CD4-positive, alpha-beta T cell (primary cell): ENCODE results near the gene PALS2. TPM values are rescaled to one million over a fixed set of nuclear protein-coding genes. Genes with fewer than 3 reads are reported as not detected.

Source experiments
- ATAC-seq: fragments of 200-7000 bp; cut with Tn5 transposase; one replicate; pipeline ENCODE4 v1.10.0; 2022; ENCODE audit warnings: mild to moderate bottlenecking; ENCODE audit not compliant: poor library complexity
- CTCF ChIA-PET: fragments of 350-600 bp; sonication (Branson Sonifier 250); formaldehyde crosslinking; loops from one replicate; lab custom pipeline; 2021; ENCODE audit warnings: antibody characterized with exemption, inconsistent platforms; lab: Charles Lee
- POLR2A ChIA-PET: fragments of 350-600 bp; sonication (Branson Sonifier 250); formaldehyde crosslinking; loops from one replicate; lab custom pipeline; 2021; ENCODE audit warnings: antibody characterized with exemption, inconsistent platforms; lab: Charles Lee
- DNase-seq, 14 experiments: peaks; one replicate each; pipeline ENCODE4 v3.0.0-alpha.2; 2013 to 2020; ENCODE audit warnings: mixed read lengths in 2 of 14
- H3K27ac ChIP-seq, 2 donors: one replicate each; pipeline versions ENCODE4 v1.5.1 to v1.7.0; 2013; ENCODE audit warnings: low read length in 2 of 2, low read depth in 1 of 2, mild to moderate bottlenecking in 1 of 2
- H3K27me3 ChIP-seq, 2 experiments: 1 replicate in 1 of 2; 2 replicates in 1 of 2; pipeline versions ENCODE4 v1.6.1 to v1.7.0; 2013; ENCODE audit warnings: low read length in 2 of 2, control low read depth in 1 of 2, mild to moderate bottlenecking in 1 of 2, moderate library complexity in 1 of 2; ENCODE audit not compliant: insufficient read depth in 2 of 2, control insufficient read depth in 1 of 2
- H3K36me3 ChIP-seq: one replicate; pipeline ENCODE4 v1.6.1; 2013; ENCODE audit warnings: low read length, control low read depth; ENCODE audit not compliant: insufficient read depth
- H3K4me1 ChIP-seq: one replicate; pipeline ENCODE4 v1.6.1; 2013; ENCODE audit warnings: low read length, control low read depth; ENCODE audit not compliant: insufficient read depth
- H3K4me3 ChIP-seq: one replicate; pipeline ENCODE4 v1.5.1; 2013; ENCODE audit warnings: mild to moderate bottlenecking, low read length, moderate library complexity
- H3K9me3 ChIP-seq, 2 experiments: 1 replicate in 1 of 2; 2 replicates in 1 of 2; pipeline versions ENCODE4 v1.6.1 to v1.7.0; 2013; ENCODE audit warnings: low read length in 2 of 2, mild to moderate bottlenecking in 2 of 2, control low read depth in 1 of 2, moderate library complexity in 1 of 2; ENCODE audit not compliant: control insufficient read depth in 1 of 2, insufficient read depth in 1 of 2
- H3K27ac Mint-ChIP-seq: one replicate; pipeline ENCODE4 v1.8.0; 2020; ENCODE audit warnings: mixed read lengths
- H3K27me3 Mint-ChIP-seq: one replicate; pipeline ENCODE4 v1.8.0; 2021; ENCODE audit warnings: mixed read lengths
- H3K36me3 Mint-ChIP-seq: one replicate; pipeline ENCODE4 v1.8.0; 2021; ENCODE audit warnings: low read depth, mixed read lengths
- H3K4me1 Mint-ChIP-seq: one replicate; pipeline ENCODE4 v1.8.0; 2021; ENCODE audit warnings: low read depth, mixed read lengths
- H3K4me3 Mint-ChIP-seq: one replicate; pipeline ENCODE4 v1.8.0; 2020; ENCODE audit warnings: mild to moderate bottlenecking, mixed read lengths
- H3K9me3 Mint-ChIP-seq: one replicate; pipeline ENCODE4 v1.8.0; 2020; ENCODE audit warnings: mixed read lengths
- CTCF ChIP-seq: fragments of 200-600 bp; IDR thresholded peaks from one replicate; pipeline ENCODE4 v1.8.0; 2022; ENCODE audit warnings: antibody characterized with exemption, mild to moderate bottlenecking
- intact Hi-C, 2 experiments: fragments of 100-400 bp; cut with DNase I in 1 of 2; cut with micrococcal nuclease in 1 of 2; formaldehyde crosslinking; loops; one replicate each; pipeline versions ENCODE4 v1.15.1 to v1.9.0; 2023 to 2025; cut with DNase I, micrococcal nuclease
- total RNA-seq, 174 experiments: library from RNA in 2 of 174; stranded (reverse) in 2 of 174; gene quantifications; one replicate each; pipeline ENCODE4 v1.2.3 and lab custom pipeline; 2021 to 2026

The PALS2 gene
- total RNA-seq, 2 experiments from 2014 or later, result 35.0 to 53.2 TPM

DNA sequence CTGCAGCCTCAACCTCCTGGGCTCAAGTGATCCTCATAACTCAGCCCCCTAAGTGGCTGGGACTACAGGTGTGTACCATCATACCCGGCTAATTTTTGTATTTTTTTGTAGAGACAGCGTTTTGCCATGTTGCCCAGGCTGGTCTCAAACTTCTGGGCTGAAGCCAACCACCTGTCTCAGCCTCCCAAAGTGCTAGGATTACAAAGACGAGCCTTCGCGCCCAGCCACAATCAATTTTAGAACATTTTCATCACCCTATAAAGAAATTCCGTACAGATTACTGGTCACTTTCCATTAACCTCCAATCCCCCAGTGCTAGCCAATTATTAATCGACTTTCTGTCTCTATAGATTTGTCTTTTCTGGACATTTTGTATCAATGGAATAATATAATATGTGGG is 32.3 kb upstream of the PALS2 start:
- ChIA-PET POLR2A (no interaction called here), CTCF (interaction anchor here (0.7 kb wide), 1 partner anchor 359 kb away, joined by 3 read pairs; no protein-coding TSS in a partner anchor)
- Mint-ChIP-seq H3K4me3 (no peak overlapping the region), H3K27ac (no peak overlapping the region), H3K9me3 (no peaks in the 10 kb centered on the region), H3K27me3 (peaks cover 4% of the 10 kb centered on the region), H3K4me1 (no peaks in the 10 kb centered on the region), H3K36me3 (no peaks in the 10 kb centered on the region)
- no peak overlapping the region for H3K4me3 ChIP-seq
- no peak for TF ChIP-seq CTCF
- H3K27ac ChIP-seq, result no peak overlapping the region
- H3K4me1 ChIP-seq, result no peaks in the 10 kb centered on the region
- ATAC-seq, result no peak
- no peaks in the 10 kb centered on the region for H3K9me3 ChIP-seq
- H3K36me3 ChIP-seq, result no peaks in the 10 kb centered on the region
- DNase-seq, result no peak
- H3K27me3 ChIP-seq, result peaks cover 0 to 1% of the 10 kb centered on the region in 2 experiments
- intact Hi-C loops, result no loop called here

DNA sequence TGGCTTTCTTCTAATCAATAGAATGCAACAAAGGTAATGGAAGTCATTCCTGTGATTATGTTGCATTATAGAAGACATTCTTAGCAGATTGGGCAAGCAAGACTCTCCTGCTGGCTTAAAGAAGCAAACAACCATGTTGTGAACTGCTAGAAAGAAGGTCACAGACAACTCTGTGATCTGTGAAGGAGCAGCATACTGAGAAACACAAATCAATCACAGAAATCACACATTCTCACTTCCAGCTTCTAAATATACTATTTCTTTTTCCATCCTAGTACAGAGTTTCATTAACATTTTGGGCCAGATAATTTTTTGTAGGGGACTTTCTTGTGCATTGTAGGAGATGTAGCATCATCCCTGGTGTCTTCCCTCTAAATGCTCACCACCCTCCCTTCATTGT is 28.0 kb upstream of the PALS2 start:
- Histone ChIP-seq H3K4me3 (no peak overlapping the region), H3K27me3 (no peaks in the 10 kb centered on the region), H3K4me1 (no peaks in the 10 kb centered on the region), H3K27ac (no peak overlapping the region), H3K9me3 (no peaks in the 10 kb centered on the region), H3K36me3 (no peaks in the 10 kb centered on the region)
- intact Hi-C loops, result no loop called here
- TF ChIP-seq CTCF, result no peak
- DNase-seq (no peak), ATAC-seq (no peak)
- peaks cover 13% of the 10 kb centered on the region for H3K27me3 Mint-ChIP-seq
- H3K27ac Mint-ChIP-seq, result no peak overlapping the region
- no peaks in the 10 kb centered on the region for H3K9me3 Mint-ChIP-seq
- H3K4me3 Mint-ChIP-seq, result no peak overlapping the region
- ChIA-PET POLR2A (no interaction called here), CTCF (no interaction called here)
- H3K36me3 Mint-ChIP-seq, result no peaks in the 10 kb centered on the region
- no peaks in the 10 kb centered on the region for H3K4me1 Mint-ChIP-seq

- no peak for DNase-seq
- H3K27ac Mint-ChIP-seq, result no peak overlapping the region
- intact Hi-C loops, result no loop called here
- Histone ChIP-seq H3K27ac (no peak overlapping the region), H3K36me3 (no peaks in the 10 kb centered on the region), H3K27me3 (no peaks in the 10 kb centered on the region), H3K4me1 (no peaks in the 10 kb centered on the region), H3K9me3 (no peaks in the 10 kb centered on the region), H3K4me3 (no peak overlapping the region)
- H3K9me3 Mint-ChIP-seq, result no peaks in the 10 kb centered on the region
- peaks cover 18% of the 10 kb centered on the region for H3K27me3 Mint-ChIP-seq
- ChIA-PET POLR2A (no interaction called here), CTCF (no interaction called here)
- no peak overlapping the region for H3K4me3 Mint-ChIP-seq
- H3K4me1 Mint-ChIP-seq, result no peaks in the 10 kb centered on the region
- no peaks in the 10 kb centered on the region for H3K36me3 Mint-ChIP-seq
- no peak for TF ChIP-seq CTCF
- no peak for ATAC-seq
Observed at GRCh38 chr7:24548390-24548789, 24.9 kb upstream of the PALS2 start.
